ENCODE results near the gene PAXX. TPM values are rescaled to one million over a fixed set of nuclear protein-coding genes. Genes with fewer than 3 reads are reported as not detected.
A peak's percentile ranks its signal among the peaks of the same experiment; 100 is the strongest.
"Not testable (repeated sequence)": the region's sequence is repeated elsewhere in the genome, so short reads cannot be mapped to it uniquely, and the experiment has no call there.

Gene PAXX
- total RNA-seq, 1 experiment from 2014 or later = 60.5 TPM

DNA sequence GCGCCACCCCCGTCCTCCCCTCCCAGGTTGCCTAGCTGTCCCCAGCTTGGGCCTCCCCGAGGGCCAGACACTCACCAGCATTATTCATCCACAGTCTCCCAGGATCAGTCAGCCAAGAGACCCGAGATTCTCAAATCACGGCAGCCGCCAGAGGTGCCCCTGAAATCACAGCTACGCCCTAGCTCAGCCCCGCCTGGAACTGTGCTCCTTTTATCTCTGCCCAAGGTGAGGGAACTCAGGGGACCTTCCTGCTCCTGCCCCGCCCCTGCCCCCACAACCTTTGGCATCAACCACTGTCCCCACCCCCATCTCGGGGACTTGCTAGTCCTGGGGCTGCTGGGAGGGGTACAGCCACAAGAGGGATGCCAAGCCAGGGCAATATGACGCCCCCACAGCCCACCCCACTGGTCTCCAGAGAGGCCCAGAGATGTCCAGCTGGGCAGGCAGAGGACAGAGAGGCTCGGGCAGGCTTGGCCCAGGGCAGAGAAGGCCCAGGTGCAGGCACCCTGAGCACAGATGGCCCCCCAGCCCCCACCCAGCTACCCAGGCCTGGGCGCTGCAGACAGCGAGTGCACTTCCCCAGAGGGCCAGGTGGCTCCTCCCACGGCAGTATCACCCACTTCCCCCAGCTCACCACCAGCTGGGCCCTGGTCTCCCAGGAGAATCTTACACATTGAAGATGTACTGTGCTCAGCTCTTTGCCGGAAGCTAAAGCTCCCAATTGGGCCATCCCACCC, 39.9 kb downstream of the PAXX start, which contains the start of gene FUT7:
TSS of gene FUT7 (minus strand) at position 185 of the 737 bp plus-strand sequence. CDS start at position 88, 97 bp downstream.
- no peak for DNase-seq (ENCODE audit: low read depth)

DNA sequence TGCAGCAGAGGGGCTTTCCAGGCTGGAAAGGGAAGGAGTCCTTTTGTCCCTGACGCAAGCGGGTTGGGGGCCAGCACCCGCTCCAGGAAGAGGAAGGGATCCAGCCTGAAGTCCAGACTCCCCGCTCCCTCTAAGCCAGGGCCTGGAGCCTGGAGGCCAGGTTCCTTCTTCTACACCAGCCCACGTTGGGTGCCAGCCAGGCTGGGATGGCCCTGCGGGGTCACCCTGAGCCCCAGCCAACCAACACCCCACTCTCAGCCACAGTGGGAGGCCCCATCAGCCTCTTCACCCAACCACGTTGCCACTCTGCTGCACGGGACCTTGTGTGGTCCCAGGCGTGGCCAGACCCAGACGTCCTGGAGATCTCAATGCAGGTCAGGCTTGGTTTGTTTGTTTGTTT, 40.6 kb downstream of the PAXX start:
- no peak for DNase-seq (ENCODE audit: low read depth)

DNA sequence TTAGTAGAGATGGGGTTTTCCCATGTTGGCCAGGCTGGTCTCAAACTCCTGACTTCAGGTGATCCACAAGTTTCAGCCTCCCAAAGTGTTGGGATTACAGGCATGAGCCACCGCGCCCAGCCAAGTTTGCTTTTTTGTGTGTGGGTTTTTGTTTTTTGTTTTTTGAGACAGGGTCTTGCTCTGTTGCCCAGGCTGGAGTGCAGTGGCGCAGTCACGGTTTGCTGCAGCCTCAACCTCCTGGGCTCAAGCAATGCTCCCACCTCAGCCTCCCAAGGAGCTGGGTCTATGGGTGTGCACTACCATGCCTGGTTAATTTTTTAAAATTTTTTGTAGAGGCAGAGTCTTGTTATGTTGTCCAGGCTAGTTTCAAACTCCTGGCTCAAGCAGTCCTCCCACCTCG, 41.3 kb downstream of the PAXX start:
- not testable (repeated sequence) for DNase-seq (ENCODE audit: low read depth)

DNA sequence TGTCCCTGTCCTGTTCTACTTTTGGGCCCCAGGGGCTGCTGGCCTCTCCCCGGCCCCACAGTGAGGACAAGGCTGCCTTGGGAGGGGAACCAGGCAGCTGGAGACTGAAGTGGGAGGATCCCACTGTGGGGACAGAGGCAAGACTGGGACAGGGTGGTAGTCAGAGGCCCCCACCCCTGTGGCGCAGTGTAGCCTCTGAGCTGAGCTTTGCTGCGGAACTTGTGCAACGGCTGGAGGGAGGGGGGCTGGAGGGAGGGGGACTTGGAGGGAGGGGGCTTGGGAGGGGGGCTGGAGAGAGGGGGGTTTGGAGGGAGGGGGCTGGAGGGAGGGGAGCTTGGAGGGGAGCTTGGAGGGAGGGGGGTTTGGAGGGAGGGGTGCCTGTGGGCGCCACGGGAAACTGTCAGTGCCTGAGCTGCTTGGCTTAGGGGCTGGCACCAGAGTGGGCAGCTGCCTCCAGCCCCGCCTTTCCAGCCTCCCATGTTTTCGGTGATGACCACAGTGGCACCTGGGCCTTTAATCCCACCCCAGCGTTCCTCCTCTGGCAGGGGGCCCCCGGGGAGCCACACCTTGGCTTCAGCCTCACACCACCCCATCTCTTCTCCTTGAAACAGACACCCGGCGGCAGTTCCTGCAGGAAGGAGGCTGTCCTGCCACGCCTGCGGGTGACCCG, 42.0 kb downstream of the PAXX start:
- peak; percentile 45 for DNase-seq (ENCODE audit: low read depth)

DNA sequence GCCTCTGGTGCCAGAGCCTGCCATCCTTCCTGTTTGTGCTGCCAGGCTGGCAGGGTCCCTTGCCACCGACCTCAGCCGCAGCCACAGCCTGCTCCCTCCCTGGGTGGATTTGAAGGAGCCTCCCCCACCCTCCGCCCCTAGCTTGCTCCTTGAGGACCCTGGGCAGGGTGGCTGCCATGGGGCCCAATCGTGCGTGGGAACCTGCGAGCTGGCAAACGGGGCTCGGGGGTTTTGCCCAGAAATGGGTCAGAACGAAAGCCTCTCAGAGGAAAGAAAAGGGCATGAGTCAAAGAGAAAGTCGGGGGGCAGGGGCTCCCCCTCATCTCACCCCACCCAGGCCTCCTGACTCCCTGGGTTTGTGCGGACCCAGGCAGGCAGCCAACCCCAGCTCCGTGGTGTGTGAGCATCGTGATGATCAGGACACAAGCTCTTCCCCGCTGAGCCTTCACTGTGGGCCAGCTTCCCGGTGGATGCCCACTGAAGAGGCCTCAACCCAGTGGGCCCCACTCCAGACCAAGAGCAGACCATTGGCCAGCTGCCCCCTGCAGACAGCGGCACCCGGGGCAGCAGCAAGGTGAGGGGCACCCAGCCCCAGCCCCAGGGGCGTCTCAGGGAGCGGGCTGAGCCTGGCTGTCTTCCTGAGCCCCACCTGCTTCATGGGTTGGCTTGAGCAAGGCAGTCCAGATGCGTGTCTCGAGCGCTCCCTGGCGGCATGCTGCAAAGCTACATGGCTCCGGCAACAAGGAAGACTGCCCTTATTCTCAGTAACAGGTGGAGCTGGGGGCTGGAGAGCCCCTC, 42.7 kb downstream of the PAXX start:
- DNase-seq (ENCODE audit: low read depth) = peak; percentile 92

DNA sequence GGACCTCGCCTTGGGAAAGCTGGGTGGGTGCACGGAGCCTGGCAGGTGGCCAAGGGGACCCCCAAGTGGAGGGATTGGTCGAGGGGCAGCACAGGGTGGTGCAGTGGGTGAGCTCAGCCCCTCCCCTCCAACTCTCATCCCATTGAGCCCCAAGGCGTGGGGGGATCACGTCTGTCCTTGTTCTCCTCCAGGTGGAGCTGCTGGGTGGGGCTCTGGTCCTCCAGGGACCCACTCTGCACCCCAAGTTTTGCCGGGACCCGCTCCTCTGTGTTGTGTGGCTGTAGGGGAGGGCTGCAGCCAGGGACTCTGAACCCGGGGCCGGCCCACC, 43.2 kb downstream of the PAXX start:
- DNase-seq (ENCODE audit: low read depth) = no peak

DNA sequence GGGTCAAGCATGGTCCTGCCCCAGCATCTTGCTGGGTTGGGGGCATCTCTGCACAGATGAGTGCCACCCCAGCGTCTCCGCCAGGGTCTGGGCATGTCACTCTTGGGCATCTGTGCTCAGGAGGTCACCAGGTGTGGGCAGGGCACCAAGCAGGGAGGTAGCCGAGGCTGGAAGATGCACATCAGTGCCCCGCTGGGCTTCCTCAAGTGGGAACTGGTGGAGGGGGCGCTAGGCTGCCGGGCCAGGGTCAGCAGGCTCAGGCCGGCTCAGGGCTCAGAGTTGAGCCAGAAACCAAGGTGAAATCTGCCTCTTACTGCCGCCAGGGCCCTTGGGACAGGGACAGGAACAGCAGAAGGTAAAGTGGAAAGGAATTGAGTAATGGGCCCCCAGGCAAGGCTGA, 43.7 kb downstream of the PAXX start:
- DNase-seq (ENCODE audit: low read depth) = no peak

DNA sequence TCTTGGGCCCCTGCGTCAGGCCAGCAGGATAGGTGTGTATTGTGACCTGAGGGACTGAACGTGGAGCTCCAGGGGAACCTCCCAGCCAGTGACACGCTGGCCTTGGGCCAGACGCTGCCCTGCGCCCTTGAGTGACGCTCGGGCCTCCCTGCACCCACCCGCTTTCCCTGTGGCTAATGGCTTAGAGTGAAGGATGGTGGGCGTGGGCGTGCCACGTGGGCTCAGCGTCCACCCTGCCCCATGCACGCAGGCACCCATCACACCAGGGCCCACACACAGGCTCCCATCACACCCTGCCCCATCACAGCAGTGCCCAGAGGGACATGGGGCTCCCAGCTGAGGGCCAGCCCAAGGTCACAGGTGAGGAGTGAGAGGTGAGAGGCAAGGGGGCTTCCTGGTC, 44.8 kb downstream of the PAXX start:
- no peak for DNase-seq (ENCODE audit: low read depth)

DNA sequence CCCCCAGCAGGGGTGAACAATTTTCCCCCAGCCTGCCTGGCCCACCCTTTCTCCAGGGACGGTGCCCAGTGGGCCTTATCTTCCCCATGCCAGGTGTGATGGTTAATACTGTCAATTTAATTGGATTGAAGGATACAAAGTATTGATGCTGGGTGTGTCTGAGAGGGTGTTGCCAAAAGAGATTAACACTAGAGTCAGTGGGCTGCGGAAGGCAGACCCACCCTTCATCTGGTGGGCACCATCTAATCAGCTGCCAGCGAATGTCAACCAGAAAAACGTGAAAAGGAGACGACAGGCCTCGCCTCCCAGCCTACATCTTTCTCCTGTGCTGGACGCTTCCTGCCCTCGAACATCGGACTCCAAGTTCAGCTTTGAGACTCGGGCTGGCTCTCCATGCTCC, 45.3 kb downstream of the PAXX start:
- no peak for DNase-seq (ENCODE audit: low read depth)

DNA sequence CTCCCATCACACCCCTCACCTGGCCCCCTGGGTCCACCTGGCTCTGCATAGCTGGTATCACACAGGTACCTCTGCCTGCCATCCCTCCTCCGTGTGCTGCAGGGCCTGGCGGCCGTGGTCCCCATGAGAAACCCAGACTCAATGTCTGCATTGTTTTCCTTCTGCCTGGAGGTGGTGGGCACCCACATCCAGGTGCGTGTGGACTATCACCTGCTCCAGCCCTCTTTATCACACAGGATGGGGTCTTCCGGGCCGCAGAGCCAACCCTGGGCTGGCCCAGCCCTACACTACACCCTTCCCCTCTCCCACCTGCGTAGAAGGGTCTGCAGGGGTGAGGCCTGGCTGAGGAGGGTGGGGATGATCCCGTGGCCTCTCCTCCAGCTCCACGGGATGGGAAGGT, 46.7 kb downstream of the PAXX start:
- DNase-seq (ENCODE audit: low read depth) = no peak

DNA sequence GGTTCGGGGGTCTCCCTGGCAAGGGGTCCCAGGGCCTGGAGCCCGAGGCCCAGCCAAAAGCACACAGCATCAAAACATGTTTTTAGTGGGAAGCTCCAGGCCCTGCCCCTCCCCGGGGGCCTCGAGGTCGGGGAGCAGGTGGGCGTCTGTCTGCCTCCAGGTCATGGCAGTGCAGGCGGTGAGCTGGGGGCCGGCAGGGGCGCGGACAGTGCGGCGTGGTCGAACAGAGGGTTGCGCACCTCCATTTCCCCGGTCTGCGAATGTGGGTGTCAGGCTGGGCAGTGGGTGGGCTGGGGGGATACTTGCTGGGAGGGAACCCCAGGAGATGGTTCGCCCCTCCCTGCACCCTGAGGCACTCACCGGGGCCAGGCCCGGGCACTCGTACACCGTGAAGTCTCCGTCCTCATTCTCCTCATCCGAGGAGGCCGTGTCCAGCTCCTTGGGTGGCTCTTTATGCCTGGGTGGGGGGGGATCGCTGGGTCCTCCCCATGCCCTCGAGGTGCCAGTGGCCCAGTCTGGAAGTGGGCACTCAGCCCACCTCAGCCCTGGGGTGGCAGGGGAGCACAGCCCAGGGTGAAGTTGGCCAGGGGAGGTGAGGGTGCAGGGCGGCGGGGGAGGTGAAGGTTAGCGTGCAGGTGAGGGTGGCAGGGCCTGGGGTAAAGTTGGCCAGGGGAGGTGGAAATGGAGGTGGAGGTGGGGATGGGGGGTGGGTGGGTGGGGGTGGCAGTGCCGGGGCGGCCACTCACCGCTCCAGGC, 47.6 kb downstream of the PAXX start:
- DNase-seq (ENCODE audit: low read depth) = no peak

DNA sequence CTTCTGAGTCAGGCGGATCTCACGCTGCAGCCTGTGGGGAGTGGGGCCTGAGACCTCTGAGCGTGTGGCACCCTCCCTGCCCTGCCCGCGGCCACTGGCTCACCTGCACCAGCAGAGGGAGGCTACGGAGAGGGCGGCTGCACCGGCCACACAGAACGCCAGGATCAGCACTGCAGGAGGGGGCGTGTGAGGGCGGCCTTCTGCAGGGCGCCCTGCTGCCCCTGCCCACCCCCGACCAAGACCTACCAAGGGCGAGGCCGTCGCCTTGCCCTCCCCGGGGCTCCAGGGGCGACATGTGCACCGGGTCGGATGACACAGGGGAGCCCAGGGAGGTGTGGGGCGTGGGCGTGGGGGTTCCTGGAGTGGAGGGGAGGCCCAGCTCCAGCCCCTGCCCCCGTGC, 48.3 kb downstream of the PAXX start:
- DNase-seq (ENCODE audit: low read depth) = no peak

DNA sequence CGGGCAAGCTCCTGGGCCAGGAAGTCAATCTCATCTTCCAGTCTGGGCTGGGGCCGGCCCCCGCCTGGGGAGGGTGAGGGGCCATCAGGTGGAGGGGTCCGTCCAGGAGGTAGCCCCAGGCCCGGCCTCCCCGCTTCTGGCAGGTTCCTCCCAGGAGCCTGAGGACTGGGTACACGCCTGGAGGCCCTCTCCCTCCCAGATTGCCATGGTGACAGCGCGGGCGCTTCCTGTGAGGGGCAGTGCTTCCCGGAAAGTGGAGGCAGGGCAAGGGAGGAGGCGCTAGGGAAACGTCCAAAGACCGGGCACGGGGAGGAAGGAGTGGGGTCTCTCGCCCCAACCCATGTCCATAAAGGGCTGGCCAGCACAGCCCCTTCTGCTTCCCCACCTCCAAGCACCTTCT, 48.9 kb downstream of the PAXX start:
- DNase-seq (ENCODE audit: low read depth) = no peak

DNA sequence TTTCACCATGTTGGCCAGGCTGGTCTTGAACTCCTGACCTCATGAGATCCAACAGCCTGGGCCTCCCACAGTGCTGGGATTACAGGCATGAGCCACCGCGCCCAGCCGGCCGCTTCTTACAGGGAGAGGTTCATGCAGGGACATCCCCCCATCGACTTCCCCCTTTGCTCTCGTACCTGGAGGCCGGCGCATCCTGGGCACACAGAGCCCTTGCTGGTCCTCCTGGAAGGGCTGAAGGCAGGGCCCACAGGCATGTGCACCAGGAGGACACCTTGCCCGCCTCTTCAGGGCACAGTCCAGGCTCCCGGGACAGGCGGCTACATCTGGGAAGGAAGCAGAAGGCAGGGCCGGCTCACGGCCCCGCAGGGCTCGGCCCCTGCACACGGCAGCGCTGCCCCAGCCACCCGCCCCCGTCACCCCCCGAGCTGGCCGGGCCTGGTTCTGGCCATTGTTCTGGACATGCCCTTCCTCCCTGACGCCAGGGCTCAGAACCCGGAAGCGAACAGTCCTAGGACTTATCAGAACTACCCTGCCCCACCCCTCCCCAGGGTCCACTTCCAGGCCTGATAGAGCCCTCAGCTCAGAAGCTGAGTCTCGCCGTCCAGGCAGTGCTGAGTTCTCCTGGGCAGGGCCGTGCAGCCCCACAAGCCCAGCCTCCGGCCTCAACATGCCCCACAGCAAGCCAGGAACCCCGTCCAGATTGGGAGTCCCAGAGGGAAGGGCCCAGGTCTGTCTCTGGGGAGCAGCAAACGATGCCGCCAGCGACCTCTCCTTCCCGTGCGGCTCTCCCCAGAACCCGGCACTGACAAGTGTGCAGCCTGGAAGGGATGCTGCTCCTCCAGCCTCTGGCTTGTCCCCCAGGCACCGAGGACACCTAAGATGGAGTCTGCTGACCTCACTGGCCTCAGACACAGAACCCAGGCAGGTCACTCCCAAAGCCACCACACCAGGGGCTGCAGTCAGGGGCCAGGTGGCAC, 50.8 kb downstream of the PAXX start:
- no peak for DNase-seq (ENCODE audit: low read depth)

Other genes with a start within 250 kb of the PAXX start
- not detected in 2 replicates for gene LCN10, start 249.5 kb upstream of the PAXX start, total RNA-seq (2014; rRNA removed; shearing (Covaris generic))
- not detected in 2 replicates for gene LCN6, start 243.9 kb upstream of the PAXX start, total RNA-seq (2014; rRNA removed; shearing (Covaris generic))
- not detected in 2 replicates for gene LCN8, start 234.2 kb upstream of the PAXX start, total RNA-seq (2014; rRNA removed; shearing (Covaris generic))
- not detected in 2 replicates for gene LCN15, start 227.9 kb upstream of the PAXX start, total RNA-seq (2014; rRNA removed; shearing (Covaris generic))
- gene TMEM141, start 201.1 kb upstream of the PAXX start, total RNA-seq (2014; rRNA removed; shearing (Covaris generic)) = 46.9 and 61.6 TPM in 2 replicates
- 0.23 TPM in 1 of 2 replicates, not detected in the other for gene CCDC183, start 196.1 kb upstream of the PAXX start, total RNA-seq (2014; rRNA removed; shearing (Covaris generic))
- 64.7 and 69.4 TPM in 2 replicates for gene RABL6, start 184.5 kb upstream of the PAXX start, total RNA-seq (2014; rRNA removed; shearing (Covaris generic))
- 0.18 and 0.74 TPM in 2 replicates for gene AJM1, start 149.9 kb upstream of the PAXX start, total RNA-seq (2014; rRNA removed; shearing (Covaris generic))
- gene PHPT1, start 143.0 kb upstream of the PAXX start, total RNA-seq (2014; rRNA removed; shearing (Covaris generic)) = 67.5 and 92.7 TPM in 2 replicates
- gene MAMDC4, start 140.1 kb upstream of the PAXX start, total RNA-seq (2014; rRNA removed; shearing (Covaris generic)) = 2.1 and 6.1 TPM in 2 replicates
- gene EDF1, start 126.1 kb upstream of the PAXX start, total RNA-seq (2014; rRNA removed; shearing (Covaris generic)) = 379 and 424 TPM in 2 replicates
- gene TRAF2, start 105.9 kb upstream of the PAXX start, total RNA-seq (2014; rRNA removed; shearing (Covaris generic)) = 25.4 and 34.6 TPM in 2 replicates
- 98.8 and 99.2 TPM in 2 replicates for gene FBXW5, start 47.7 kb upstream of the PAXX start, total RNA-seq (2014; rRNA removed; shearing (Covaris generic))
- 1.2 TPM in 1 of 2 replicates, not detected in the other for gene C8G, start 47.2 kb upstream of the PAXX start, total RNA-seq (2014; rRNA removed; shearing (Covaris generic))
- gene LCN12, start 40.1 kb upstream of the PAXX start, total RNA-seq (2014; rRNA removed; shearing (Covaris generic)) = not detected in 2 replicates
- gene PTGDS, start 14.9 kb upstream of the PAXX start, total RNA-seq (2014; rRNA removed; shearing (Covaris generic)) = not detected in 2 replicates
- gene LCNL1, start 9.4 kb upstream of the PAXX start, total RNA-seq (2014; rRNA removed; shearing (Covaris generic)) = not detected in 2 replicates
- gene CLIC3, start 4.1 kb downstream of the PAXX start, total RNA-seq (2014; rRNA removed; shearing (Covaris generic)) = 0.18 and 3.9 TPM in 2 replicates
- 1.2 and 2.2 TPM in 2 replicates for gene ABCA2, start 35.8 kb downstream of the PAXX start, total RNA-seq (2014; rRNA removed; shearing (Covaris generic))
- gene FUT7, start 39.7 kb downstream of the PAXX start, total RNA-seq (2014; rRNA removed; shearing (Covaris generic)) = not detected in 2 replicates
- gene NPDC1, start 53.8 kb downstream of the PAXX start, total RNA-seq (2014; rRNA removed; shearing (Covaris generic)) = 15.9 and 17.4 TPM in 2 replicates
- not detected in 2 replicates for gene ENTPD2, start 61.6 kb downstream of the PAXX start, total RNA-seq (2014; rRNA removed; shearing (Covaris generic))
- gene SAPCD2, start 78.1 kb downstream of the PAXX start, total RNA-seq (2014; rRNA removed; shearing (Covaris generic)) = 69.8 and 86.6 TPM in 2 replicates
- 6.1 and 12.4 TPM in 2 replicates for gene UAP1L1, start 85.1 kb downstream of the PAXX start, total RNA-seq (2014; rRNA removed; shearing (Covaris generic))
- 57.5 and 61.9 TPM in 2 replicates for gene MAN1B1, start 94.6 kb downstream of the PAXX start, total RNA-seq (2014; rRNA removed; shearing (Covaris generic))
- gene DPP7, start 122.3 kb downstream of the PAXX start, total RNA-seq (2014; rRNA removed; shearing (Covaris generic)) = 23.0 and 35.4 TPM in 2 replicates
- 0.06 TPM in 1 of 2 replicates, not detected in the other for gene GRIN1, start 146.7 kb downstream of the PAXX start, total RNA-seq (2014; rRNA removed; shearing (Covaris generic))
- not detected in 2 replicates for gene LRRC26, start 177.6 kb downstream of the PAXX start, total RNA-seq (2014; rRNA removed; shearing (Covaris generic))
- not detected in 2 replicates for gene TMEM210, start 179.6 kb downstream of the PAXX start, total RNA-seq (2014; rRNA removed; shearing (Covaris generic))
- 11.3 and 23.5 TPM in 2 replicates for gene ANAPC2, start 196.1 kb downstream of the PAXX start, total RNA-seq (2014; rRNA removed; shearing (Covaris generic))
- gene SSNA1, start 196.3 kb downstream of the PAXX start, total RNA-seq (2014; rRNA removed; shearing (Covaris generic)) = 169 and 188 TPM in 2 replicates
- 11.7 and 12.8 TPM in 2 replicates for gene TPRN, start 208.3 kb downstream of the PAXX start, total RNA-seq (2014; rRNA removed; shearing (Covaris generic))
- 62.3 and 65.4 TPM in 2 replicates for gene TMEM203, start 213.2 kb downstream of the PAXX start, total RNA-seq (2014; rRNA removed; shearing (Covaris generic))
- gene NDOR1, start 213.3 kb downstream of the PAXX start, total RNA-seq (2014; rRNA removed; shearing (Covaris generic)) = 14.3 and 15.3 TPM in 2 replicates
- not detected in 2 replicates for gene RNF208, start 229.8 kb downstream of the PAXX start, total RNA-seq (2014; rRNA removed; shearing (Covaris generic))
- gene CYSRT1, start 232.8 kb downstream of the PAXX start, total RNA-seq (2014; rRNA removed; shearing (Covaris generic)) = 0.91 TPM in 1 of 2 replicates, not detected in the other
- 0.21 TPM in 1 of 2 replicates, not detected in the other for gene RNF224, start 235.1 kb downstream of the PAXX start, total RNA-seq (2014; rRNA removed; shearing (Covaris generic))
- gene SLC34A3, start 238.5 kb downstream of the PAXX start, total RNA-seq (2014; rRNA removed; shearing (Covaris generic)) = not detected in 2 replicates
- 294 and 321 TPM in 2 replicates for gene TUBB4B, start 248.9 kb downstream of the PAXX start, total RNA-seq (2014; rRNA removed; shearing (Covaris generic))

All from Daoy (cell line).